ENCODE measurements around the gene NELL1. TPM values are rescaled to one million over a fixed set of nuclear protein-coding genes. Genes with fewer than 3 reads are reported as not detected.

Gene NELL1
- total and polyA plus RNA-seq, 8 donors = 0.24 to 1.8 (median 0.71) TPM; not detected in 2

GRCh38 chr11:20729597-20730105 lies 60.3 kb downstream of the NELL1 start:
- no peaks in the 10 kb centered on the region for H3K4me1 ChIP-seq
- H3K27ac ChIP-seq = no peak overlapping the region
- H3K4me3 ChIP-seq = no peak overlapping the region
- DNase-seq (no peak), ATAC-seq (no peak)
- H3K27me3 ChIP-seq = no peaks in the 10 kb centered on the region
- TF ChIP-seq CTCF (IDR thresholded peaks at IDR 0.05) = no peak
- no peaks in the 10 kb centered on the region for H3K36me3 ChIP-seq
- intact Hi-C loops (cut with DNase I) = no loop called here
- H3K9me3 ChIP-seq = peaks cover 0 to 18% of the 10 kb centered on the region in 2 donors

- intact Hi-C loops (cut with DNase I) = no loop called here
- Histone ChIP-seq H3K4me3 (no peak overlapping the region), H3K27me3 (no peaks in the 10 kb centered on the region), H3K27ac (no peak overlapping the region), H3K9me3 (peaks cover 0 to 3% of the 10 kb centered on the region in 2 donors), H3K4me1 (no peaks in the 10 kb centered on the region), H3K36me3 (no peaks in the 10 kb centered on the region)
- DNase-seq (no peak), ATAC-seq (no peak)
- no peak for TF ChIP-seq CTCF (IDR thresholded peaks at IDR 0.05)
These were observed 62.4 kb downstream of the NELL1 start for GRCh38 chr11:20731676-20732215.

DNA sequence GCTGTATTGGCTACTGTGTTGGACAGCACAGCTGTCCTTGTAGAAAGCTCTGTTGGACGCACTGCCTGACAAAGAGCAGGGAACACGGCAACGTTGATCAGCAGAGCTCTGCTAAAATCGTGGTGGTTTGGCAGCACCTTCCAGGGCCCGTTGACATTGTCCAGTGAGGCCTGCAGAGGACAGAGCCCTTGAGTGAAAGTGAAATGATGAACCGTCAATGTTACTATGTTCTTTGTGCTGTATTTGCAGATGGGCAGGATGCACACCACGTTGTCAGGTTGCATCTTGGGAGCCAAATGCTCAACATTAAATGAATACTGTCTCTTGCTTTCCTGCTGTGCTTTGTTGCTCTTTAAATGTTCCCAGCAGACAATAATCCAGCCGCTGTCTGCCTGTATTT lies 69.7 kb downstream of the NELL1 start:
- TF ChIP-seq CTCF (IDR thresholded peaks at IDR 0.05) = no peak
- no peak overlapping the region for H3K27ac ChIP-seq
- no peaks in the 10 kb centered on the region for H3K9me3 ChIP-seq
- no peaks in the 10 kb centered on the region for H3K4me1 ChIP-seq
- intact Hi-C loops (cut with DNase I) = no loop called here
- H3K27me3 ChIP-seq = no peaks in the 10 kb centered on the region
- ATAC-seq (no peak), DNase-seq (no peak)
- no peak overlapping the region for H3K4me3 ChIP-seq
- H3K36me3 ChIP-seq = no peaks in the 10 kb centered on the region

GRCh38 chr11:20739577-20739976 lies 70.2 kb downstream of the NELL1 start:
- intact Hi-C loops (cut with DNase I) = no loop called here
- no peak for ATAC-seq
- no peak for DNase-seq

DNA sequence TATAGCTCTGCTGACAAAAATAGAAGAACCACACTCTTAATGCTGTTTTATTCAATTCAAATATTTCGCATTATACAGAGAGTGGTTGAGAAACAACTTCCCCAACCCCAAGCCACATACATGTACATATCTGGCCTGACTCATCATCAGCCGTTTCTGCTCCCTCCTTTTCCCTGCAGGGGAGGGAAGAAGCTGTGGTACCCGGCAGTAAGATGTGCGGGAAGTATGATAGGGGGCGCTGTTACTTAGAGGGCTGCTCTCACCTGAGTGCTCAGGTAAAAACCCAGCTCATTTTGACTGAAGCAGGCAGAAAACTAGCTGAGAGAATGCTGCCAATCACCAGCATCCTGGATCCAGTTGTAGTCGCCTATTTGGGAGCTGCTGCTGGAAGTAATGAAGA lies 85.5 kb downstream of the NELL1 start:
- no peak for ATAC-seq
- no peak for DNase-seq
- Histone ChIP-seq H3K4me1 (no peaks in the 10 kb centered on the region), H3K4me3 (no peak overlapping the region), H3K9me3 (no peaks in the 10 kb centered on the region), H3K27me3 (no peaks in the 10 kb centered on the region), H3K27ac (no peak overlapping the region), H3K36me3 (no peaks in the 10 kb centered on the region)
- intact Hi-C loops (cut with DNase I) = no loop called here
- TF ChIP-seq CTCF (IDR thresholded peaks at IDR 0.05) = no peak

More at GRCh38 chr11:20739577-20739976, 70.2 kb downstream of the NELL1 start:
- Histone ChIP-seq H3K36me3 (no peaks in the 10 kb centered on the region), H3K27me3 (no peaks in the 10 kb centered on the region), H3K27ac (no peak overlapping the region), H3K4me1 (no peaks in the 10 kb centered on the region), H3K4me3 (no peak overlapping the region), H3K9me3 (no peaks in the 10 kb centered on the region)
- TF ChIP-seq CTCF (IDR thresholded peaks at IDR 0.05) = no peak
